ENCODE data around the gene HOXA9.
A peak's percentile ranks its signal among the peaks of the same experiment; 100 is the strongest.

The HOXA9 gene

DNA sequence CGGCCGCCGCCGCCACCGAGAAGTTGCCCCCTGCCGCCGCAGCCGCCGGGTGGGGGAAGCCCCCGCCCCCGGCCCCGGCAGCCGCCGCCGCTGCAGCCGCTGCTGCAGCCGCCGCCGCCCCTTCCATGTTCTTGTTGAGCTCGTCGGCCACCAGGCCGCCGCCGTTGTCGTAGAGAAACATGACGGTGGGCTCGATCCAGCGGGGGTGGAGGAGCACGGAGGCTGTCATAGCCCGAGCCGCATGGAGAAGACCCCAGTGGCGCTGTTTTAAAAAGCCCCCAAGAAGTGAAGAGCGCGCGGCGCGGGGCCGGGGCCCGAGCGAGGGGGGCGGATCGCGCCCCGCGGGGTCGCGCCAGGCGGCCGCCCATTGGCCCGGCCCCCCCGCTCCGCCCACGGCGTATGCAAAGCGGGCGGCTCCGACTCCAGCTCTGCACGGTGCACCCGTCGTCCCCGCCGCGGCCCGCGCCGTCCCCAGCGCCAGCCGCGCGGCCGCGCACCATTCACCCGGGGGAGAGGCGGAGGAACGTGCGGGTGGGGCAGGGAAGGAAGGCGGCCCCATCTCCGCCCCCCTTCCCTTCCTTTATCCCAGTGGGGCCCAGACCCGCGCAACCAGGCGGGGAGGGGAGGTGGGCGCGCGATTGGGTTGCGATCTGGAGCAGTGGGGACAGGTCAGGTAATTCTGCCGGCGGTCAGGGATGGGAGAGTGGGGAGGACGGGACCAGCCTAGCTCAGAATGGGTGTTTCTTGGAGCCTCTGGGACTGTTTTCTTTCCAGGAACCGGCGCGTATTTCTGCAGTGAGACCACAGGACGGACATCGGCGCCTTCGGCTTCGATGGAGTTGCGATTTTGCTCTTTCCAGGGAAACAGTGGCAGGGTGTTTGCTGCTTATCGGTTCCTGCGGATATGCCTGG, 34.8 kb upstream of the HOXA9 start, which contains the start of gene HOXA13:
HOXA13 (minus strand) TSS at position 243 of the 912 bp plus-strand sequence; CDS start at position 229, 14 bp downstream.
- Histone ChIP-seq H3K27me3 (ENCODE audit: insufficient read depth, low read length) (peaks cover 99% of the 10 kb centered on the region), H3K4me3 (ENCODE audit: low read length) (peak within 1 kb of the TSS; percentile 29; the same call in 1 of the 2 replicates), H3K27ac (ENCODE audit: low read length) (no peak within 1 kb of the TSS), H3K9ac (ENCODE audit: low read depth, low read length) (no peak within 1 kb of the TSS), H3K4me1 (ENCODE audit: insufficient read depth, low read length) (no peaks in the 10 kb centered on the region), H3K36me3 (ENCODE audit: insufficient read depth, low read depth, low read length) (no peaks in the 10 kb centered on the region), H3K9me3 (ENCODE audit: insufficient read depth, low read depth, low read length) (peaks cover 9% of the 10 kb centered on the region; the same call in 1 of the 2 replicates)

DNA sequence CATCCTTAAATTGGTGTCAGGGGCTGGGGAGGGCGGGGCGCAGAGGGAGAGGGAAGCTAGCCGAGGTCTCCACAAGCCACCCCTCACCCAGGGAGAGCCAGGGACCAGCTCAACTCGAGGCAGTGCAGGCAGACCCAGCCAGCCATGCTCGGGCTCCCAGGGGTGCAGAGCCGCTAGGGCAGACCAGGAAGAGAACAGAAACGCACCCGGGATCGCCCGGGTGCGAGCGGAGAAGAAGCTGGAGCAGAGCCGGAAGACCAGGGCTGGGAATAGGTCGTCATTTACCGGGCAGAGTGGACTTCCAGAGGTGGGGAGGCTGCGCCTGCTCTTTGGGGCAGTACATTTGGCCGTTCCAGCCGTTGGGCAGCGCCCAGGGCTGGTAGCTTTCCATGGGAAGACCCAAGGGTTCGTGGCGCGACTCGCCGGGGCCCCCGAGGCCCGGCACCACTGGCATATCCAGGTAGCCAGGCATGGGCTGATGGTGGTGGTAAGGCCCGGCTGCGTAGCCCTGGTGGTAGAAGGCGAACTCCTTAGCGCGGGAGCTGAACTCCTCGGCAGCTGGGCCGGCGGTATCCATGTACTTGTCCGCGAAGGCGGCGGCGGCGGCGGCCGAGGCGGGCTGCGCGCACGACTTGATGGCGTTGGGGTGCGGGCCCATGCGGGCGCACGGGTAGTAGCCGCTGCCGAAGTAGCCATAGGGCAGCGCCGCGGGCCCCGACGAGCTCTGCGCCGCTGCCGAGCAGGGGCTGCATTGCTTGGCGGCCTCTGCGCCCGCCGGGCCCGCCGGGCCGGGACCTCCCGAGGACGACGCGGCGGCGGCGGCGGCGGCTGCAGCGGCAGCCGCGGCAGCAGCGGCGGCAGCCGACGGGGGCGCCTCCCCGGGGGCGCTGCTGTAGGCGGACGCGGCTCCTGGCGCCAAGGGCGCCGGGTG, 33.8 kb upstream of the HOXA9 start:
- Histone ChIP-seq H3K27ac (ENCODE audit: low read length) (no peak overlapping the region), H3K36me3 (ENCODE audit: insufficient read depth, low read depth, low read length) (no peaks in the 10 kb centered on the region), H3K9ac (ENCODE audit: low read depth, low read length) (no peak overlapping the region), H3K27me3 (ENCODE audit: insufficient read depth, low read length) (peaks cover 99% of the 10 kb centered on the region), H3K4me3 (ENCODE audit: low read length) (no peak overlapping the region), H3K4me1 (ENCODE audit: insufficient read depth, low read length) (no peaks in the 10 kb centered on the region), H3K9me3 (ENCODE audit: insufficient read depth, low read depth, low read length) (peaks cover 9% of the 10 kb centered on the region; the same call in 1 of the 2 replicates)

DNA sequence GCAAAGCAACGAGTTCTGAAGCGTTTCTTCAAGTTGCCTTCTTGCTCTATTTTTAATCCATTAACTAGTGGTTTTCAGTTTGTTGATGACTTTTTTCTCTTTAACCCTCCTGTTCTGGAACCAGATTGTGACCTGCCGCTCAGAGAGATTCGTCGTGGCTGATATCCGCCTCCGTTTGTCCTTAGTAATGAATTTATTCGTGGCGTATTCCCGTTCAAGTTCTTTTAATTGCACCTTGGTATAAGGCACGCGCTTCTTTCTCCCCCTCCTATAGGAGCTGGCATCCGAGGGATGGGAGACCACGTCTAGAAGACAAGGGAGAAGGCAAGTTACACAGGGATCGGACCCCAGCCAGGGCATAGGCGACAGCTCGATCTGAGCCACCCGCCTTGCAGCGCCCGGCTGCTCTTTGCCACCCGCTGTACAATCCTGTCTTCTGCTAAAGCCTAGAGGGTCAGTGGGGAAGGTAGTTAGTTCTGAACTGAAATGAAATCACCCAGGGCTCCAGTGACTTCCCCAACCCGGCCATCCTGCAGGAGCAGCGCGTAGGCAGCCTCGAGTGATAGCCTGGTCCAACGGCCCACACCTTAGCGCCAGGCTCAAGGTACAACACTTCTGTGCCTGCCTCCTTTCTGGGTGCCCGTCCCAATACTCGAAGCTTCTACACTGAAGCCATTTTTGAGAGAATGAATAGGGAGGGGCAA, 33.0 kb upstream of the HOXA9 start:
- Histone ChIP-seq H3K27ac (ENCODE audit: low read length) (no peak overlapping the region), H3K4me1 (ENCODE audit: insufficient read depth, low read length) (no peaks in the 10 kb centered on the region), H3K36me3 (ENCODE audit: insufficient read depth, low read depth, low read length) (no peaks in the 10 kb centered on the region), H3K4me3 (ENCODE audit: low read length) (no peak overlapping the region), H3K9me3 (ENCODE audit: insufficient read depth, low read depth, low read length) (peaks cover 9% of the 10 kb centered on the region; the same call in 1 of the 2 replicates), H3K27me3 (ENCODE audit: insufficient read depth, low read length) (peaks cover 99% of the 10 kb centered on the region), H3K9ac (ENCODE audit: low read depth, low read length) (no peak overlapping the region)

DNA sequence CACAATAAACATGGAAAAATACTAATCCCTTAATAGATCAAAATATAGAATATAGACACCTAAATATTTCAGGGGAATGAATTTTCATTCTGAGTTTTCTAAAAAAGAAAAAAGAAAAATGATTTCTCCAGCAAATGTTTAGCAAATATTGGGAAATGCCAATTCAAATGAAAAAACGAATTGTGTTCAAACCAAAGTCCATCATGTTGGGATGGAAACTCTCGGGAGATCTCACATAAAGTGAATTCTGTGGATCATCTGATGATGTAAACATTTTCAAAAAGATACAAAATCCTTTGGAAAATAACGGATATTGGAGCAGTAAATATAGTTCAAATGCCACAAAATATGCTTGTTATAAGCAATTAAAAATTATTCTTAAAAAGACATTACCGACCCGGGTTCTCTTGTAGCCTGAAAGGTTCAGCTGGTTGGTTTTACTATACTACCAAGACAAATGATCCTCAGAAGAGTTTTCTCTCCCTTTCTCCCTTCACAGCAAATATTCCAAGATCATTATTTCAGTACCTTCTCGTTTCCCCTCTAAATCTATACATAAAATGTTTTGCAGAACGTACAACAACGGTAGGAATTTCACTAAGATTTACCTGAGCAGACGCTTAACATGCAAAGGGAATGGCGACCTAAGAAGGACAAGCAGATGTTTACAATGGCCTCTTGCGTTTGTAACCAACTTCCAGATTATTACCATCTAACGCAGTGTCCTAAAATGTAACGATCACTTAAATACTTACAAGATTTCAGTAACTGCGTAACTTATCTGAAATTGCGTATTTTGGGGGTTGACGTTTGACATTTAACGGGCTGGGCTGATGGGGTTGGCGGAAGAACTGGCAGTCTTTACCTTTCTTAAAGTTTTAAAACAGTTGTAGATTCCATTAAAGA, 32.1 kb upstream of the HOXA9 start:
- H3K9me3 ChIP-seq (ENCODE audit: insufficient read depth, low read depth, low read length) = peaks cover 9% of the 10 kb centered on the region; the same call in 1 of the 2 replicates
- H3K27me3 ChIP-seq (ENCODE audit: insufficient read depth, low read length) = peaks cover 99% of the 10 kb centered on the region
- H3K36me3 ChIP-seq (ENCODE audit: insufficient read depth, low read depth, low read length) = no peaks in the 10 kb centered on the region
- no peaks in the 10 kb centered on the region for H3K4me1 ChIP-seq (ENCODE audit: insufficient read depth, low read length)
- H3K4me3 ChIP-seq (ENCODE audit: low read length) = no peak overlapping the region
- no peak overlapping the region for H3K27ac ChIP-seq (ENCODE audit: low read length)
- H3K9ac ChIP-seq (ENCODE audit: low read depth, low read length) = no peak overlapping the region

DNA sequence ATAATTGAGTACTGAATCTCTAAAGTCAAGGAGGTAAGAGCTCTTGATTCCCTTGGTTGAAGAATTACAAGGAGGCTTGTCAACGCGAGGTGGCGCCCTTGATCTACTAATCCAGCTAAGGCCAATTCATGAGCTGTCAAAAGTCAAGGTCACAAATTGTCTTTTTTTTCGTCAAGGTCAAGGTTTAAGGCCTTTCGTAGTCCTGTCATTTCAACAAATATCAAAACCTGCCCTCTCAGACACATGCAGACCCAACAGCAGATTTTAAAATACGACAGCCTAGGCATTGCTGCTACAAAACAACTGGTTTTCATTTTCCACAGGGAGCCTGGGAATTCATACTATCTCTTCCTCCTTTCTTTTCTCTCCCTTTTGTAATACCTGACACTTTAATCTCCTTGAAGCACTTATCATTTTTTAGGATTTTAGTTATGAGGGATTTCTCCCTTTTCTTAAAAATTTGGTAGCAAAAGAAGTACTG, 31.0 kb upstream of the HOXA9 start:
- Histone ChIP-seq H3K9ac (ENCODE audit: low read depth, low read length) (no peak overlapping the region), H3K27me3 (ENCODE audit: insufficient read depth, low read length) (peaks cover 99% of the 10 kb centered on the region), H3K4me3 (ENCODE audit: low read length) (no peak overlapping the region)

DNA sequence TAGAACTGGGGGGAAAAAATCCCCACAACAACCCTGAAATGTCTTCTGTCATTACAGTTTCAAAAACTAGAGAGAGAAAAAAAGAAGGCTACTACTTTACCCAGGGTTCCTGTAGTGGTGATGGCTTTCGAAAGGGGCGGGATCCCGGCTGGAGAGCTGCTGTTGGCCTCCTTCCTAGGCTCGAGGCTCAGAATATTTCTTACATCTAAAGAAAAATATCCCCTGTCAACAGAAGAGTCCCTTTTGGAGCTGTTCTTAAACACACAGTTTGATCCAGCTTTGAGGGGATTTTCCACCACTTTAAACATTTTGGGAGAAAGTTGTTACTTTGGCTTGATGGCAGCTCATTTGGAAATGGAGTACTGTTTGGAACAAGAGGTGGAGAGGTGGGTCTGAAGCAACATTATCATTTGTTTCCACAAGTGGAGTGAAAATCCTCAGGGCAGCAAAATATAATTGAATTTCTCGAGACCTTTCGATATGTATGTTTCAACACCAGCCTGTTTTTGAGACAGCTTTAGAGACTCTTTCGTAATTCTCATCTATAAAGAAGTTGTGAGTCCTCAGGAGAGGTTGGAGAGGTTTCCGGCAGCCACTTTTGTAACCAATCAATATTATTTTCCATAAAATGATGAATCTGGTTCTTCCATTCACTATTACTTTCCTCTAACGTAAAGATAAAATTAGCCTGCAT, 29.5 kb upstream of the HOXA9 start:
- H3K27ac ChIP-seq (ENCODE audit: low read length) = no peak overlapping the region

More for the DNA sequence above, 31.0 kb upstream of the HOXA9 start:
- H3K36me3 ChIP-seq (ENCODE audit: insufficient read depth, low read depth, low read length) = no peaks in the 10 kb centered on the region
- no peaks in the 10 kb centered on the region for H3K4me1 ChIP-seq (ENCODE audit: insufficient read depth, low read length)
- H3K9me3 ChIP-seq (ENCODE audit: insufficient read depth, low read depth, low read length) = peaks cover 6% of the 10 kb centered on the region; the same call in 1 of the 2 replicates
- H3K27ac ChIP-seq (ENCODE audit: low read length) = no peak overlapping the region

DNA sequence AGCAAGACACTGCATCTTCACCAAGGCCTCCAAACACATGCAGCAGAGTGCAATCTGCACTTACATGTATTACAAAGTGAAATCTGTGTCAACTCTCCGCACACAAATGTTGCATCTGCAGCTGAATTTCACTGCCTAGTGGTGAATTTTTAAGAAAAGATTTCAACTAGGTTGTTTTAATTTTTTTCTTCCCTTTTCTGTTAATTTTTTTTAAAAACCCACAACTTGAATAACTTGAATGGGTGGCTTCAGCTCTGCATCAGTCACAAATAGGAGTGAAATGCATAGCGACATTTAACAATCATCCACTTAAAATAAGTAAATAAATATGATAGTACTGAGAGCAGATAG, 28.6 kb upstream of the HOXA9 start:
- Histone ChIP-seq H3K4me3 (ENCODE audit: low read length) (no peak overlapping the region), H3K36me3 (ENCODE audit: insufficient read depth, low read depth, low read length) (no peaks in the 10 kb centered on the region), H3K27ac (ENCODE audit: low read length) (no peak overlapping the region), H3K9ac (ENCODE audit: low read depth, low read length) (no peak overlapping the region), H3K4me1 (ENCODE audit: insufficient read depth, low read length) (no peaks in the 10 kb centered on the region; the same call in 1 of the 2 replicates), H3K9me3 (ENCODE audit: insufficient read depth, low read depth, low read length) (peaks cover 5% of the 10 kb centered on the region; the same call in 1 of the 2 replicates), H3K27me3 (ENCODE audit: insufficient read depth, low read length) (peaks cover 100% of the 10 kb centered on the region)

More for the DNA sequence above, 29.5 kb upstream of the HOXA9 start:
- Histone ChIP-seq H3K4me1 (ENCODE audit: insufficient read depth, low read length) (no peaks in the 10 kb centered on the region), H3K4me3 (ENCODE audit: low read length) (no peak overlapping the region), H3K9me3 (ENCODE audit: insufficient read depth, low read depth, low read length) (peaks cover 5% of the 10 kb centered on the region; the same call in 1 of the 2 replicates), H3K36me3 (ENCODE audit: insufficient read depth, low read depth, low read length) (no peaks in the 10 kb centered on the region), H3K9ac (ENCODE audit: low read depth, low read length) (no peak overlapping the region), H3K27me3 (ENCODE audit: insufficient read depth, low read length) (peaks cover 99% of the 10 kb centered on the region)

DNA sequence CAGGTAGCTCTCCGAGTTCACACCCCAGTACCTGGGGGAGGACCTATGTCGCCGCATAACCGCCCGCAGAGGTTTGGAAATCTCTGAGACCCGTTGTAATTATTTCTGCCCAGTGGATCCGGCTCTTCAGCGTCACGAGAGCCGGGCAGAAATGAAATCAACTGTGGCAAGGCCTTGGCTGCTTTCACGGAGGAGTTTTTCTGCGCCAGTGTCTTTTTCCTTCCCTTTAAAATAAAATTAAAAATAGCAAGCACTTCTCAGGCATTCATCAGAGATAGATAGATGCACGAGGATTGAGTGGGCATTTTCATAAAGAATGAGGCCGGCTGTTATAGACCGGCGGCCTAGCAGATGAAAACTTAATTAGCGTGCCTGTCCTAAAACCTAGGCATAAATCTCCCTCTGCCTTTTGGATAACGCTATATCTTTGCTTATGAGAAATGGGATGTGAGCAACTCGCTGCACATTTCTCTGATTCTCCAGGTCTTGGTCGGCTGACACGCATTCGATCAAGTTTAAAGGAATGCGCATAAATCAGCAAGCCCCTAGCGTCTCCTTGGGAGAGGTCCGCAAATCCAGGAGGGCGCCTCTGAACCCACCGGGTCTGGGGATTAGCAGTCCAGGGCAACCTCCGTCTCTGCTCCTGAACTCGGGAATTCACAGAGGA, 28.1 kb upstream of the HOXA9 start:
- Histone ChIP-seq H3K27me3 (ENCODE audit: insufficient read depth, low read length) (peaks cover 100% of the 10 kb centered on the region), H3K9me3 (ENCODE audit: insufficient read depth, low read depth, low read length) (peaks cover 5% of the 10 kb centered on the region; the same call in 1 of the 2 replicates), H3K9ac (ENCODE audit: low read depth, low read length) (no peak overlapping the region), H3K27ac (ENCODE audit: low read length) (no peak overlapping the region), H3K4me1 (ENCODE audit: insufficient read depth, low read length) (no peaks in the 10 kb centered on the region; the same call in 1 of the 2 replicates), H3K36me3 (ENCODE audit: insufficient read depth, low read depth, low read length) (no peaks in the 10 kb centered on the region), H3K4me3 (ENCODE audit: low read length) (no peak overlapping the region)

DNA sequence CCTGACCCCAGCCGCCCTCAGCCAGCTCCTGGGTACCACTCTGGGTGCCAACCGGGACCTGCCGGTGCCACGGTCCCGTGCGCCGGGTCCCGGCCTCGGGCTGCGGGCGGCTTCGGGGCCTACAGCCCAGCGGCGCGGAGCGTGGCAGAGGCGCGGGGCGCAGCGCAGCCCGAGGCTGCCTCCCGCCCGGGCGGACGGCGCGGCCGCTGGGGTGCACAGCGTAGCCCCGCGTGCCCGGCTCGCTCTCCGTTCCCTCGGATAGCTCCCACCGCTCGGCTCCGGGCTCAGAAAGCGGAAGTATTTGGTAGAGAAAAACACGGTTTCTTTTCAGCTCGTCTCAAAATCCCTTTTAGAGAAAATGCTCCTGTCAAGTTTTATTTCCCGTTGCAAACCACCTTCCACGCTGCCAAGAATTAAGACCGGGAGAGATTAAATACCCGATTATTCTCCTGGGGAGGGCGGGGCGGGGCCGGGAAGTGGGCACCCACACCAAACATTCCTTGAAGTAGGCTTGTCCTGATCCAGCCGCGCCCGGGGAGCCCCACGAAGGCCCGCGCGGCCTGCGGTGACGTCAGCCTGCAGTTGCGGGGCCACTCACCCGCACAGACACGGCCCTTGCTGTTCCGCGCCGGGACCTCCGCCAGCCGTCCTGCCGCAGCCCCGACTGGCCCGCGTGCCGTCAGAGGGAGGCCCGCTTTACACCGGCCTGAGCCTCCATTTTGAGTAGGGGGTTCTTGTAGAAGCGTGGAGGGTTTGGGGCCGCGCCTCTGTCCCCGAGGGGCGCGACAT, 27.4 kb upstream of the HOXA9 start:
- Histone ChIP-seq H3K36me3 (ENCODE audit: insufficient read depth, low read depth, low read length) (no peaks in the 10 kb centered on the region), H3K9me3 (ENCODE audit: insufficient read depth, low read depth, low read length) (peaks cover 5% of the 10 kb centered on the region; the same call in 1 of the 2 replicates), H3K27me3 (ENCODE audit: insufficient read depth, low read length) (peaks cover 100% of the 10 kb centered on the region), H3K4me3 (ENCODE audit: low read length) (no peak overlapping the region), H3K27ac (ENCODE audit: low read length) (no peak overlapping the region), H3K9ac (ENCODE audit: low read depth, low read length) (no peak overlapping the region), H3K4me1 (ENCODE audit: insufficient read depth, low read length) (no peaks in the 10 kb centered on the region; the same call in 1 of the 2 replicates)

All from iPS-20b (cell line).